ENCODE measurements around the gene CASP7.
"Not testable (repeated sequence)": the region's sequence is repeated elsewhere in the genome, so short reads cannot be mapped to it uniquely, and the experiment has no call there.

CASP7 gene

GRCh38 chr10:113679463-113680189 lies at the start of gene CASP7:
Gene CASP7 (plus strand): TSS chr10:113679912. CDS start chr10:113697494, 17,582 bp downstream.
- DNase-seq = peak; percentile 54 to 63

- no peak for DNase-seq
Observed at GRCh38 chr10:113630929-113631533, 48.7 kb upstream of the CASP7 start.

GRCh38 chr10:113631684-113632367 lies 47.9 kb upstream of the CASP7 start:
- no peak for DNase-seq

- no peak for DNase-seq
Observed at GRCh38 chr10:113639966-113640365, 39.7 kb upstream of the CASP7 start.

- no peak for DNase-seq
Observed at GRCh38 chr10:113641702-113642101, 38.0 kb upstream of the CASP7 start.

- no peak for DNase-seq
Observed at GRCh38 chr10:113643183-113643582, 36.5 kb upstream of the CASP7 start.

- no peak for DNase-seq
Observed at GRCh38 chr10:113644185-113645120, 35.3 kb upstream of the CASP7 start.

GRCh38 chr10:113646336-113647201 lies 33.1 kb upstream of the CASP7 start:
- DNase-seq = no peak

- no peak for DNase-seq
Observed at GRCh38 chr10:113647812-113648211, 31.9 kb upstream of the CASP7 start.

GRCh38 chr10:113648478-113648877 lies 31.2 kb upstream of the CASP7 start:
- DNase-seq = no peak

GRCh38 chr10:113650172-113650571 lies 29.5 kb upstream of the CASP7 start:
- no peak for DNase-seq

GRCh38 chr10:113651021-113651420 lies 28.7 kb upstream of the CASP7 start:
- no peak for DNase-seq

GRCh38 chr10:113651898-113652297 lies 27.8 kb upstream of the CASP7 start:
- no peak for DNase-seq

- not testable (repeated sequence) for DNase-seq
Observed at GRCh38 chr10:113652456-113652855, 27.3 kb upstream of the CASP7 start.

GRCh38 chr10:113656896-113657295 lies 22.8 kb upstream of the CASP7 start:
- DNase-seq = no peak

GRCh38 chr10:113657544-113657943 lies 22.2 kb upstream of the CASP7 start:
- DNase-seq = no peak

GRCh38 chr10:113661332-113661731 lies 18.4 kb upstream of the CASP7 start:
- DNase-seq = no peak

- DNase-seq = no peak
Observed at GRCh38 chr10:113663142-113663541, 16.6 kb upstream of the CASP7 start.

GRCh38 chr10:113663908-113664307 lies 15.8 kb upstream of the CASP7 start, which contains the start of gene NRAP:
Gene NRAP (minus strand): TSS chr10:113664041. CDS start chr10:113663882, 159 bp downstream.
- DNase-seq = no peak

GRCh38 chr10:113665352-113665751 lies 14.4 kb upstream of the CASP7 start:
- DNase-seq = no peak

GRCh38 chr10:113665806-113666354 lies 13.8 kb upstream of the CASP7 start:
- no peak for DNase-seq
